Measurements from ENCODE around the gene INHBC.

The INHBC gene

GRCh38 chr12:57429473-57430111, 5.0 kb upstream of the INHBC start:
- TF ChIP-seq REST (IDR thresholded peaks at IDR 0.05; ENCODE audit: insufficient read depth in 1 of 2, low read depth in 2 of 2, low read length in 2 of 2), result no peak
- TF ChIP-seq FOXP2 (optimal IDR thresholded peaks at IDR 0.05; ENCODE audit: borderline replicate concordance, extremely low read depth, extremely low read length, insufficient read depth), result no peak
- TF ChIP-seq POLR2AphosphoS5 (IDR thresholded peaks at IDR 0.05; ENCODE audit: low read depth, low read length), result no peak
- no peak for TF ChIP-seq SIN3A (IDR thresholded peaks at IDR 0.05; ENCODE audit: borderline replicate concordance, insufficient read depth, low read length)
- no peak for TF ChIP-seq TAF1 (IDR thresholded peaks at IDR 0.05; ENCODE audit: borderline replicate concordance, insufficient read depth, low read length)

- TF ChIP-seq POLR2AphosphoS5 (IDR thresholded peaks at IDR 0.05; ENCODE audit: low read depth, low read length) (no peak), SIN3A (IDR thresholded peaks at IDR 0.05; ENCODE audit: borderline replicate concordance, insufficient read depth, low read length) (0 out of 2 replicates have a peak, but pooled peaks have one; percentile 32)
Observed at GRCh38 chr12:57430112-57430930, 4.3 kb upstream of the INHBC start.

- peak; percentile 86; the same call in 1 of the 2 replicates for TF ChIP-seq TAF1 (IDR thresholded peaks at IDR 0.05; ENCODE audit: borderline replicate concordance, insufficient read depth, low read length)
- no peak for TF ChIP-seq SIN3A (IDR thresholded peaks at IDR 0.05; ENCODE audit: borderline replicate concordance, insufficient read depth, low read length)
- TF ChIP-seq REST (IDR thresholded peaks at IDR 0.05; ENCODE audit: insufficient read depth in 1 of 2, low read depth in 2 of 2, low read length in 2 of 2), result 0 out of 4 replicates have a peak, but pooled peaks of 1 of the 2 experiments have one; percentile 24
- TF ChIP-seq FOXP2 (optimal IDR thresholded peaks at IDR 0.05; ENCODE audit: borderline replicate concordance, extremely low read depth, extremely low read length, insufficient read depth), result peak; percentile 96
- peak; percentile 96 for TF ChIP-seq POLR2AphosphoS5 (IDR thresholded peaks at IDR 0.05; ENCODE audit: low read depth, low read length)
Observed at GRCh38 chr12:57430931-57431566, 3.5 kb upstream of the INHBC start, which contains the start of gene R3HDM2. Gene R3HDM2 (minus strand): TSS chr12:57431043. CDS start chr12:57310428, 120,615 bp downstream.

- TF ChIP-seq REST (IDR thresholded peaks at IDR 0.05; ENCODE audit: insufficient read depth in 1 of 2, low read depth in 2 of 2, low read length in 2 of 2) (no peak), TAF1 (IDR thresholded peaks at IDR 0.05; ENCODE audit: borderline replicate concordance, insufficient read depth, low read length) (no peak), SIN3A (IDR thresholded peaks at IDR 0.05; ENCODE audit: borderline replicate concordance, insufficient read depth, low read length) (no peak), FOXP2 (optimal IDR thresholded peaks at IDR 0.05; ENCODE audit: borderline replicate concordance, extremely low read depth, extremely low read length, insufficient read depth) (no peak), POLR2AphosphoS5 (IDR thresholded peaks at IDR 0.05; ENCODE audit: low read depth, low read length) (no peak)
Observed at GRCh38 chr12:57431654-57432188, 2.9 kb upstream of the INHBC start.

GRCh38 chr12:57433370-57433769, 1.2 kb upstream of the INHBC start:
- TF ChIP-seq SIN3A (IDR thresholded peaks at IDR 0.05; ENCODE audit: borderline replicate concordance, insufficient read depth, low read length), result no peak
- no peak for TF ChIP-seq FOXP2 (optimal IDR thresholded peaks at IDR 0.05; ENCODE audit: borderline replicate concordance, extremely low read depth, extremely low read length, insufficient read depth)
- no peak for TF ChIP-seq REST (IDR thresholded peaks at IDR 0.05; ENCODE audit: insufficient read depth in 1 of 2, low read depth in 2 of 2, low read length in 2 of 2)
- no peak for TF ChIP-seq POLR2AphosphoS5 (IDR thresholded peaks at IDR 0.05; ENCODE audit: low read depth, low read length)
- TF ChIP-seq TAF1 (IDR thresholded peaks at IDR 0.05; ENCODE audit: borderline replicate concordance, insufficient read depth, low read length), result no peak
